ENCODE data around the gene TPD52L2. TPM values are rescaled to one million over a fixed set of nuclear protein-coding genes. Genes with fewer than 3 reads are reported as not detected.

Gene TPD52L2
- total and polyA plus RNA-seq, 8 donors, result 16.3 to 47.3 (median 23.7) TPM

- no peaks in the 10 kb centered on the region for H3K4me1 ChIP-seq
- 59 to 73% methylated on average over 9 of the region's 9 CpGs for WGBS, 2 donors
- intact Hi-C loops (cut with DNase I), result no loop called here
- H3K9me3 ChIP-seq, result no peaks in the 10 kb centered on the region
- no peak for DNase-seq
- TF ChIP-seq CTCF (IDR thresholded peaks at IDR 0.05), result no peak
- H3K27ac ChIP-seq, result no peak overlapping the region
- no peak for ATAC-seq
- FAIRE-seq, result no peak
- no peaks in the 10 kb centered on the region for H3K27me3 ChIP-seq
- H3K36me3 ChIP-seq, result no peaks in the 10 kb centered on the region
- no peak overlapping the region for H3K4me3 ChIP-seq
Observed at GRCh38 chr20:63844511-63844991, 20.5 kb upstream of the TPD52L2 start.

GRCh38 chr20:63846128-63846771, 18.8 kb upstream of the TPD52L2 start:
- Histone ChIP-seq H3K9me3 (no peaks in the 10 kb centered on the region), H3K36me3 (no peaks in the 10 kb centered on the region), H3K27me3 (no peaks in the 10 kb centered on the region), H3K4me3 (no peak overlapping the region), H3K4me1 (no peaks in the 10 kb centered on the region), H3K27ac (no peak overlapping the region)
- DNase-seq, result peak in 2 of 6 donors; percentile 23 to 65
- TF ChIP-seq CTCF (IDR thresholded peaks at IDR 0.05), result no peak
- FAIRE-seq, result no peak
- intact Hi-C loops (cut with DNase I), result no loop called here
- WGBS, 2 donors, result 4 to 6% methylated on average over 23 to 24 of the region's 24 CpGs
- peak in 3 of 4 donors; percentile 31 to 67 (median 45) for ATAC-seq

GRCh38 chr20:63846888-63847236, 18.2 kb upstream of the TPD52L2 start:
- Histone ChIP-seq H3K27me3 (no peaks in the 10 kb centered on the region), H3K36me3 (no peaks in the 10 kb centered on the region), H3K27ac (no peak overlapping the region), H3K4me1 (no peaks in the 10 kb centered on the region), H3K9me3 (no peaks in the 10 kb centered on the region), H3K4me3 (no peak overlapping the region)
- FAIRE-seq (no peak), ATAC-seq (no peak), DNase-seq (no peak)
- WGBS, 2 donors, result 38 to 45% methylated on average over 3 of the region's 3 CpGs
- no peak for TF ChIP-seq CTCF (IDR thresholded peaks at IDR 0.05)
- intact Hi-C loops (cut with DNase I), result no loop called here

GRCh38 chr20:63847237-63848002, 17.6 kb upstream of the TPD52L2 start:
- ATAC-seq, result peak in 2 of 4 donors; percentile 8 to 53
- no peak for DNase-seq
- H3K4me3 ChIP-seq, result no peak overlapping the region
- H3K4me1 ChIP-seq, result no peaks in the 10 kb centered on the region
- 29 to 32% methylated on average over 14 to 16 of the region's 16 CpGs for WGBS, 2 donors
- no peak overlapping the region for H3K27ac ChIP-seq
- no peak for FAIRE-seq
- H3K9me3 ChIP-seq, result no peaks in the 10 kb centered on the region
- no peaks in the 10 kb centered on the region for H3K36me3 ChIP-seq
- TF ChIP-seq CTCF (IDR thresholded peaks at IDR 0.05), result no peak
- H3K27me3 ChIP-seq, result no peaks in the 10 kb centered on the region
- intact Hi-C loops (cut with DNase I), result no loop called here

Data from pancreas (tissue), 10 donors.